GM04503 (cell line): ENCODE measurements around the gene PIGA.

Source experiments
- DNase-seq: peaks from one replicate; pipeline ENCODE4 v3.0.0-alpha.2; 2012; ENCODE audit warnings: low read depth

The PIGA gene, protein sequence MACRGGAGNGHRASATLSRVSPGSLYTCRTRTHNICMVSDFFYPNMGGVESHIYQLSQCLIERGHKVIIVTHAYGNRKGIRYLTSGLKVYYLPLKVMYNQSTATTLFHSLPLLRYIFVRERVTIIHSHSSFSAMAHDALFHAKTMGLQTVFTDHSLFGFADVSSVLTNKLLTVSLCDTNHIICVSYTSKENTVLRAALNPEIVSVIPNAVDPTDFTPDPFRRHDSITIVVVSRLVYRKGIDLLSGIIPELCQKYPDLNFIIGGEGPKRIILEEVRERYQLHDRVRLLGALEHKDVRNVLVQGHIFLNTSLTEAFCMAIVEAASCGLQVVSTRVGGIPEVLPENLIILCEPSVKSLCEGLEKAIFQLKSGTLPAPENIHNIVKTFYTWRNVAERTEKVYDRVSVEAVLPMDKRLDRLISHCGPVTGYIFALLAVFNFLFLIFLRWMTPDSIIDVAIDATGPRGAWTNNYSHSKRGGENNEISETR

GRCh38 chrX:15335135-15336022 lies at the start of gene PIGA:
PIGA (minus strand) TSS chrX:15335523; CDS start chrX:15331930, 3,593 bp downstream.
- peak; percentile 83 for DNase-seq

GRCh38 chrX:15384304-15384703 lies 49.0 kb upstream of the PIGA start, which contains the start of gene VEGFD:
VEGFD (minus strand) TSS chrX:15384413; CDS start chrX:15383946, 467 bp downstream.
- DNase-seq: no peak

- DNase-seq: no peak
These were observed 47.5 kb upstream of the PIGA start for GRCh38 chrX:15382813-15383212.

DNA sequence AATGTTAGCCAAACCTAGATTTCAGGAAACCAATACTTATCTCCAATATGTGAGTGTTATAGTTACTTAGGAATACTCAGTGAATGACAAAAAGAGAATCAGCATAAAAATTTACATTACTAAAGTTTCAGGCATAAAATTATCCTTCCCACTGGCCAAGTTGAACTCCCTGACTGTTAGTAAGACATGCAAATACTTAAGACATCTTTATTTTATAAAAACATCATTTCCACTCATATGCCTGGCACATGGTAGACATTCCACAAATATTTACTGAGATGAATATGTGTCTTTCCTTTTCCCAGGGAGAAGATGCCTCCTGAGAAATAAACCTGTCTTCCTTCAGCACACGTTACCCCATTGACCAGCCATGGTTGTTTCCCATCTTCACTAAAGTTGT lies 41.6 kb upstream of the PIGA start:
- no peak for DNase-seq

DNA sequence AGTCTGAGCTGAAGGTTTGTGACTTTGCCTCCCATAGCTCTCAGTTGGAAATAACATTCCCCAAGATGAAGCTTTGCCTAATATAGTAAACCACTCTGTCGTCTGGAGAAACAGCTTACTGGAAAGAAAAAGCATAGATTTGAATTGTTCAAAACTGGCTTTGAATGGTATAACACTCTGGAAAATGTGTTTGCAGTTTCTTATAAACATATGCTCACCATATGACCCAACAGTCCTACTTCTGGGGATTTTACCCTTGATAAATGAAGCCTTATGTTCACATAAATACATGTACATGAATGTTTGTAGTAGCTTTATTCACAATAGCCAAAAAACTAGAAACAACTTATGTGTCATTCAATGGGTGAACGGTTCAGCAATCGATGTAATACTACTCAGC lies 38.7 kb upstream of the PIGA start:
- DNase-seq: no peak

DNA sequence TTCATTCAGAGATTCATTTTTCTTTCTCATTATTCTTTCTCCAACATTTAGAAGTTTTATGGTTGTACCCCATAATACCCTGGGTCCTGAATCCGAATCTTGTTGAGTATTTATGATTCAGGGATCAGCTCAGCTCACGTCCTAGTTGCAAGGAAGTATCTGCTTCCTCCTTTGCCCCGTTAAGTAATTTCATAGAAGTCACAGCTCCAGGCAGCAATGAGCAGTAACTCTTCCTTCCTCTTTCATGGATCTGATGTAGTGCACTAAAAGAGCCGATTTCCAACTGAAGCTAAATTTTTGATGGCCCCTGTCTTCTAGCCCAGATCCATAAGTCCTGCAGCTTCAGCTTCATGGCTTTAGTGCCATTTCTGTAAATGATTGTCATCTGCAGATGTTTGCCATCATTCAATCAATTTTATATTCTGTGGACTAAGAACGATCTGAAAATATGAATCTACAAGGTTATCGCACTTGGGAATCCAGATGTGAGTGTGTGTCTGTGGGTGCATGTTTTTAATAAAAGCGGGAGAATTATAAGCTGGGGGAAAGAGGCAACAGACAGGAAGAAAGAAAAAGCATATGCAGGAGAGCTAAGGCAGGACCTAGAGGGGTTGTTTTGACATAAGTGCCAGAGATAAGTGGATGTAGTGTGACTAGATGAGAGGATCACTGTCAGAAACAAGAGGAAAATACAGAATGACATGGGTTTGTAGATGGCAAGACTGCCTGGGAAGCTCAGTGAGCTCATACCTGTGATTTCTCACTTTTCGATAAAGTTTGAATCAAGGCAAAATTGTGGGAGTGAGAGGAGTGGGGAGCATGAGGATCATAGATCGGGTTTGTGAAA lies 31.4 kb upstream of the PIGA start:
- DNase-seq: no peak

DNA sequence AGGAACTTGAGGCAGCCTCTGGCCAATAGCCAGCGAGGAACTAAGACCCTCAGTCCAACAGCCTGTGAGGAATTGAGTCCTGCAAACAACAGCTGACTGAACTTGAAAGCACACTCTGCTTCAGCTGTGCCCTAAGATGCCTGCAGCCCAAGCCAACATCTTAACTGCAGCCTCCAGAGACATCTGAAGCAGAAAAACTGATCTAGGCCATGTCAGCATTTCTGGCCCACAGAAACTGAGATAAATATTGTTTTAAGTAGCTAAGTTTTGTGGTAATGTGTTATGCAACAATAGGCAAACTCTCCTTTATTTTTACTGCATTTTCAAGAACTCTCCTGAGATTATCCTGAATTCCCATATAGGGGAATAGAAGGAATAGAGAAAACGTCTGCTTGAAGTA lies 24.4 kb upstream of the PIGA start:
- DNase-seq: no peak

DNA sequence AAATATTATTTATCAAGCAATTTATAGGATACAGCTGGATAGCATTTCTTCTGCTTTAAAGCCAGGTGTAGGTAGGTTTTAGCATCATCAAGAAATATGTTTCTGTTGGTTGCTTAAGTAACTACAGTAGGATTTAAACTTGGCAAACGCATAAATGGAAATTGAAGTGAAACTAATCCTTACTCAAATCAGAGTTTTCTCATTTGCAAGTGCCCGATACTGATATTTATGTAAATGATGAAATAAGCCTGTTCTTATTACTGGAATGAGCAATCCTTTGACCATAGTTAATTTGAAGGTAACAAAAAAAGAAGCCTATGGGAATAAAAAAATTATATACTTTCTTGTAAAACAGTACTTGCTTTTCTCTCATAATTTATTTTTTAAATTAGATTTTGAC lies 23.2 kb upstream of the PIGA start:
- no peak for DNase-seq

GRCh38 chrX:15356444-15356843 lies 21.1 kb upstream of the PIGA start:
- no peak for DNase-seq

DNA sequence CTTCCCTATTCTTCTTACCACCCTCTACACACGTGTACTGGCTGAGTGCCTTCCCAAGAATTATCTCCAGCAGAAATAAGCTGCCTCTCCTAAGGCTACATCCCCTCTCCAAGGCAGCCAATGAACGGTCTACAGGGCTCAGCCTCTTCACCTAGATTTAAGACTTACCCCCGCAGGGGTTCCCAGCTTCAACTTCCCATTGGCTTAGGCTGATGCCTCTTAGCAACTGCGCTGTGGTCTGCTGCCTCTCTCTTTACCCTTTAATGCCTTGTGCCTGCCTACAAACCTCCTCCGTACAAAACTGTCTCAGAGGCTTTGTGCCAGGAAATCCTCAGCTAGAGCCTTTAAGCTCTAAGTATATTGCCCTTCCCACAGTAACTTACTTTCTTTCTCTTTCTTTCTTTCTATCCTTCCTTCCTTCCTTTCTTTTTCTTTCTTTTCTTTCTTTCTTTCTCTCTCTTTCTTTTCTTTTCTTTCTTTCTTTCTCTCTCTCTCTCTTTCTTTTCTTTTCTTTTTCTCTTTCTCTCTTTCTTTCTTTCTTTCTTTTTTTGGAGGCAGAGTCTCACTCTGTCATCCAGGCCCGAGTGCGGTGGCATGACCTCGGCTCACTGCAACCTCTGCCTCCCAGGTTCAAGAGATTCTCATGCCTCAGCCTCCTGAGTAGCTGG lies 15.1 kb upstream of the PIGA start:
- no peak for DNase-seq

- no peak for DNase-seq
These were observed 13.7 kb upstream of the PIGA start for GRCh38 chrX:15349046-15349445.

DNA sequence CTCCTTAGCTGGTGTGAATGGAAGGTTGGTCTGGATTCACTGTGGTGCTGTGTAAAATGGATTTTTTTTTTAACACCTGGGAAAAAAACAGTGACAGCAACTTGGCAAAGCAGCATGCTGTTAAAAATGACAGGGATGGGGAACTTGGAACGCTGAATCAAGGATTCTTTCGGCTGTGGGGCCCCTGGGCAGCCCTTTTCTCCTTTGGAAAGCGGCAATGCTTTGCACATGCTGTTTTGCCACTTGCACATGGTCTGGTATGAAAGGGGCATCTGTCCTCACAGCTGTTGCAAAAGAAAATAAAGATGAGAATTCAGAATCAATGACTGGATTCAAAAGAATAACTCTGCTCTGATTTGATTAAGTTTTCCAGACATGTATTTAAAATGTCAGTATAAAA lies 10.7 kb upstream of the PIGA start:
- no peak for DNase-seq

DNA sequence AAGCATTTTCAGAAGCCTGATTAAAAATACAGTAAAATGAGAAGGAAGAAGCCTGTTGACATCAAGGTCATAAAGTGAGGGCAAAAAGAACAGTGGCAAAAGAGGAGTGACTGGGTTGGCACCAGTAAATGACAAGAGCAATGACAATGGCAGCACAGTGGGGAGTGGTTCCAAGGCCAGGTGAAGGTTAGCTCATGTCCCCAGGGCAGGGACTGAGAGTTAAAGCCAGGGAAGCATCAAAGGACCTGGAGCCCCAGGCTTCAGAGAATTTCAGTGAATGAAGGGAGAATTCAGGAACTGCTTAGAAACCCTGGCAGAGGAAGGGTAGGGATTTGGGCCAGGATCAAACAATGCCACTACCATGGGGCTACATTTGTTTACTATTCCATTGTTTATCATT lies 8.8 kb upstream of the PIGA start:
- DNase-seq: no peak

DNA sequence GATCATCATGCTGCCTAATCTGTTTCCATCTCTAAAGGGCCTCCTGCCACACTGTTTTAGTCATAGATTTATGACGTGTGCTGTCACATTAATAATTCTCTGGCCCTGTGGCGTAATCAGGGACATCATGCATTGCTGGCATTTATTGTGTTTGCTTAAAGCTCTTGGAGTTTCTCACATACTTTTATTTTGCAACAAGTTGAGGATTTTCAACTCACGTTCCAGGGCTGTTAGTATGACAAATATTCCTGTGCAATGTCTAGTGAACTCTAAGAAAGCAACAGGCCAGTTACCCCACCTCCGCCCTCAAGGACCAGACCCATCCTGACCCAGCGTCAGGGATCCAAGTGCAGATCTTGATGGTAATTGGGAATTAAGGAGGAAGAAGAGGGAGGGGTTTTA lies 7.8 kb upstream of the PIGA start:
- peak; percentile 36 for DNase-seq

GRCh38 chrX:15340867-15341266 lies 5.5 kb upstream of the PIGA start:
- DNase-seq: no peak

DNA sequence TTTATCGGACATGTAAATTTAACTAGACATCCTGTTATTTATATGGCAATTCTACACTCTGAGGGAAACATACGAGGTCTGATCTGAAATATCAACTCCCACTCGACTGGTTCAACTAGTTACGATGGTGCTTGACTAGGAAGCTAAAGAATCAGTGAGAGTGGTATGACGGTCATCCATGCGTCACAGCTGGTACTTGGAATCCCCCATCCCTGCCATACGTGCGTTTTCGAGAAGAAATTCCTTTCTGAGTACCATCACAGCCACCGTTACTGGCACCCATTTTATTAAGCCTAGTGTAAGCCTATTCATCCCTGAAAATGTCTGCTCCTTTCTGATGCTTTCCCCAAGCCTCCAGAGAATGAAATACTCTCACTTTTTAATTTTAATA lies 695 bp upstream of the PIGA start:
- DNase-seq: no peak

GRCh38 chrX:15334561-15334960 lies 762 bp downstream of the PIGA start:
- no peak for DNase-seq

GRCh38 chrX:15328821-15329220 lies 6.5 kb downstream of the PIGA start:
- no peak for DNase-seq

DNA sequence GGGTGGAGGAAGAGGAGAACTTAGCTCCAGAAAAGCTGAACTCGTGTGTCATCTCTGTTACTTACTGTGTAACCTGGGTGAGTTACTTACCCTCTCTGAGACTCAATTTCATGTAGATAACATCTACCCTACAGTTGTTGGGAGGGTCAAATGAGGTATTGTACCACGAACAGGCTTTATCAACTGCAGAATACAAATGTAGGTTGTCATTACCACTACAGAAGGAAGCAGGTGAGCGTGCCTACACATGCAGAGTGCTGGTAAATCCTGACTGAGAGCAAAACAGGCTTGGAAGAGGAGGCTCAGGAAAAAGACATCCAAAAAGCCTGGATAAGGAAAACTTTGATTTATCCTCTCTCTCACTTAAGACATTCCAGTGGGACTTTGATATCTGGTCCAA lies 7.2 kb downstream of the PIGA start:
- no peak for DNase-seq

GRCh38 chrX:15322472-15322871 lies 12.9 kb downstream of the PIGA start:
- no peak for DNase-seq

DNA sequence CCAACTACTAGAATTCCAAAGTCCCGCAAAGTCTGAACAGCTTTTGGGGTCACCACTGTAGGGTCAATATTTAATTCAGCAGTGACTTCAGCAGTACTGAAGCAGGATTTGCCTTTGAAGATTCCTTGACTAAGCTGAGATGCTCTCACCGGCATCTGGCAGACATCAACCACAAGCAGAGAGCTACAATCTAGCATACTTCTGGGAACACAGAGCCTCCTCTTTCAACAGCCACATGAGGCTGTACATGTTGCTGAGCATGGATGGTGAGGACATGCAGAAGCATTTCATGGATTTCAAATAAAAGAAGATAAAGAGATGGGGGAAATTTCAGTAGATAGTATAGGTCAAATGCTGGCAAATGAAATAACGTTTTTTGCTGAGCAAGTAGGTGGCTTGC lies 13.3 kb downstream of the PIGA start:
- no peak for DNase-seq

DNA sequence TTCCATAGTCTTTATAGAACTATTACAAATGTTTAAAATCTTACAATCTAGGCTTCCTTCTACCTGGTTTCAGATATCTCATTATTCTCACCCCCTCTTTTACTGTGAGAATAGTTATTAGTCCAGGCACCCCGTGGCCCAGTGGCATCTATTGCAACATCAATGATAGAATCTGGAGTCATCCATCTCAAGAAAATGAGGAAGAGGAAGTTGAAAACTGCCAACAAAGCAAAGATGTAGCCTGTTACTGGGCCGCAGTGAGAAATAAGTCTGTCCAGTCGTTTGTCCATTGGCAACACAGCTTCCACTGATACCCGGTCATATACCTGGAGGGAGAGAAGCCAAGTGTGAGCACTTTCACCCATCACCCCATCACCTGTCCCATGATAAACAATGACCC lies 13.9 kb downstream of the PIGA start:
- DNase-seq: no peak
